ENCODE data around the gene CTPS1. TPM values are rescaled to one million over a fixed set of nuclear protein-coding genes. Genes with fewer than 3 reads are reported as not detected.

Gene CTPS1
- total RNA-seq = 73.1 and 73.7 TPM in 2 replicates

DNA sequence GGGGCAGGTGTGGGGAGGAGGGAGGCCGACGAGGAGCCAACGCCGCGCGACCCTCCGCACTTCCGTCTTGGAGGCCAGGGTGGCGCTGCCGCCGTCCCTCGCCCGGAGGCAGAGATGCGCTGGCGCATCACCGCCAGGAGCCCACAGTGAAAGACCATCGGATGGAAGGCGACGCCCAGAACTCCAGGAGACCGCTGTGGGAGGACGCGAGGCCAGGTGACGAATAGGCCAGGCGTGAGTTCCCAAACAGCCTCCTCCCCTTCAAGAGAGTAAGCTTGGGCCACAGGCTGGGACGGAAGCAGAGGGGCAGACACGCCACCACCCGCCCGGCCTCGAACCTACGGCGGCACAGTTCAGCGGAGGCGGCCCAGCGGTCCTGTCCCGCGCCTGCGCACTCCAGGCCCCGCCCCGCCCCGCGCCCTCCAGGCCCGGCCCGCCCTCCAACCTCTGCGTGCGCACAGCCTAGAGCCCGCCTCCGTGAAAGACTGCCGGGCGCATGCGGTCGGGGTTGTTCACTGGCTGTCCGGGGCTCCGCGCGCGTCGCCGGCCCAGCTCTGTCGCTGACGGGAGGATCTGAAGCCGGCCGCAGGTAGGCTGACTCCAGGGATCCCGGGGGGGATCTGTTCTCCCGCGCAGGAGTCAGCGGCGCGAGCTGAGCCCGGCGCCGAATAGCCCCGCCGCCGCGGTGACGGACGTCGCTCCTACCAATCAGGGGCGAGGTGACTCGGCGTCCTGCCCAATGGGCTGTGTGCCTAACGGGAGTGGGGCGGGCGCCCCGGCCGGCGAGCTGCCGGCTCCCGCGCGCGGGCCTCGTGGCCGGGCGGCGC lies at the start of gene CTPS1:
CTPS1 (plus strand) TSS at position 456 of the 827 bp plus-strand sequence. CDS start 3,595 bp downstream, outside the sequence.
- intact Hi-C loops (cut with micrococcal nuclease) = loop anchor here (1.0 kb wide), 2 partner anchors 24 to 287 kb away; no protein-coding TSS in a partner anchor

DNA sequence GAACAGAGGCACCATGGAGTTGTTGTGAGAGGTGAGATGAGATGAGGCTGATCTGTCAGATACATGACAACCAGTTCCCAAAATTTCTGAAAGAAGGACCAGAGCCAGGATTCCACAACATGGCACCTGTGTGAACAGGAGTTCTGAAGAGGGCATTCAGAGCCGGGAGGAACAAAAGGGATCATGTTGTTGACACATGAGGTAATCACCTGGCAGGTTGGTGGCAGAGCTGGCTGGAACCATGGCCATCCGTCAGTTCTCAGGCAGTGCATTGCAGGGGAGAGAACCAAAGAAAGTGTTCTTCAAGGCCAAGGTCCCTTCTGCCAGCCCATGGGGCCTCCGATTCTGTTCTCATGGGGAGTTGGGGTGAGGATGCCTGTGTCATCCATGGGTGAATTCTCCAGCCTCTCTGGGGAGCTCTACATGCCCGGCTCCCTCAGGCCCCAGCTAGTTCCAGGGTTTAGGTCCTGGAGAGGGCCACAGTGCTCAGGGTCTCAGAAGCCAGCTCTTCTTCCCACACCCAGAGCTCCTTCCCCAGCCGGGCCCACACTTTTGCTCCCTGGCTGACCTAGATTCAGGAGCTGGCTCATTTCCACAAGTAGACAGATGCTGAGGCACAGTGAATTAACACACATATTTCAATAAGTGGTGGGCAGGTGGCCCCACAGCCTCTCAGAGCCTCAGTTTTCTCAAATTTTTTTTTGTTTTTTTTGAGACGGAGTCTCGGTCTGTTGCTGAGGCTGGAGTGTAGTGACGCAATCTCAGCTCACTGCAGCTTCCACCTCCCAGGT lies 49.1 kb upstream of the CTPS1 start:
- intact Hi-C loops (cut with micrococcal nuclease) = no loop called here

GRCh38 chr1:40931601-40932000 lies 47.9 kb upstream of the CTPS1 start:
- intact Hi-C loops (cut with micrococcal nuclease) = no loop called here

DNA sequence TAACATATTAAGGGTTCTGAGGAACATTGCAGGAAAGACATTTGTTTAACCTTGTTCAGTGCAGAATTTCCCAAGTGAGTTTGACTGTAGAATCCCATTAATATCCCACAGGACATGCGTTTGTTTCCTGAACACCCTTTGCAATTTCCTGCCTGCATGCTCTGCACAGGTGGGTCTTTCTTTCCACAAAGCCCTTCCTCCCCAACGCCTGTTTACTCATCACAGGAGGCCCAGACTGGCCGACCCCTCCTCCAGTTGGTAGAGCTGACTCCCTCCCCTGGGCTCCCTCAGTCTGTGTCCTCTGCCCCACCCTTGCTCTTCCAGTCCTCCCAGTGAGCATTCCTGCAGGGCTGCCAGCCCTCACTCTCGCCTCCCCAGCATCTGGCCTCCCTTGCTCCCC lies 47.5 kb upstream of the CTPS1 start:
- intact Hi-C loops (cut with micrococcal nuclease) = no loop called here

- intact Hi-C loops (cut with micrococcal nuclease) = no loop called here
Observed at GRCh38 chr1:40936931-40937339, 42.6 kb upstream of the CTPS1 start.

DNA sequence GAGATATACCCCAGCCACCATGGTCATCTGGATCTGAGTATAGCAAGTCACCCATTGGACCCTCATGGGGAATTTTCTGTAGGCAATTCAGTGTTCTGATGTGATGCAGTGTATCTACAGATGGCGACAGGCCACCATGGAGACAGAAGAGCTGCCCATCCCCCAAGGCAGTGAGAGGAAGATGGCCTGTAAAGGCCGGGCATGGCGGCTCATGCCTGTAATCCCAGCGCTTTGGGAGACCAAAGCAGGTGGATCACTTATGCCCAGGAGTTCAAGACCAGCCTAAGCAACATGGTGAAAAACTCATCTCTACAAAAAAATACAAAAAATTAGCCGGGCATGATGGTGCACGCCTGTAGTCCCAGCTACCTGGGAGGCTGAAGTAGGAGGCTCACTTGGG lies 41.1 kb upstream of the CTPS1 start:
- intact Hi-C loops (cut with micrococcal nuclease) = no loop called here

GRCh38 chr1:40939320-40940059 lies 40.0 kb upstream of the CTPS1 start:
- intact Hi-C loops (cut with micrococcal nuclease) = no loop called here

DNA sequence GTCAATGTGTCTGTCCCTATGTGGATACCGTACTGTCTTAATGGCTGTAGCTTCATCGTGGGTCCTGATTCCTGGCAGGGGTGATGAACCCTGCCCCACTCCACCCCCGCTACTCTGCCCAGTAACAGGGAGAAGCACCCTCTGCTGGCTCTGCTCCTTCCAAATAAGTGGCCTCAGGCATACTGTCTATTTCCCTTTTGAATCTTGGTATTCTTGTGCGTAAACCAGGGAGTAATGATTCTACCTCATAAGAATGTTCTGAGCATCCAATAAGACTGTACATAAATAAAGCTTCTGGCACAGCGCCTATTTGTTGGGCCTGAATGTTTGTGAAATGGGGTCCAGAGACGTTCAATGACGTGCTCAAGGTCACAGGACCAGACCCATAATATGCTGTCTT lies 35.2 kb upstream of the CTPS1 start:
- intact Hi-C loops (cut with micrococcal nuclease) = no loop called here

- intact Hi-C loops (cut with micrococcal nuclease) = no loop called here
Observed at GRCh38 chr1:40944841-40945430, 34.6 kb upstream of the CTPS1 start.

- intact Hi-C loops (cut with micrococcal nuclease) = no loop called here
Observed at GRCh38 chr1:40945491-40945973, 34.0 kb upstream of the CTPS1 start.

GRCh38 chr1:40948741-40949443 lies 30.6 kb upstream of the CTPS1 start:
- intact Hi-C loops (cut with micrococcal nuclease) = loop anchor here (1.0 to 2.0 kb wide), 2 partner anchors 99 to 174 kb away; no protein-coding TSS in a partner anchor

DNA sequence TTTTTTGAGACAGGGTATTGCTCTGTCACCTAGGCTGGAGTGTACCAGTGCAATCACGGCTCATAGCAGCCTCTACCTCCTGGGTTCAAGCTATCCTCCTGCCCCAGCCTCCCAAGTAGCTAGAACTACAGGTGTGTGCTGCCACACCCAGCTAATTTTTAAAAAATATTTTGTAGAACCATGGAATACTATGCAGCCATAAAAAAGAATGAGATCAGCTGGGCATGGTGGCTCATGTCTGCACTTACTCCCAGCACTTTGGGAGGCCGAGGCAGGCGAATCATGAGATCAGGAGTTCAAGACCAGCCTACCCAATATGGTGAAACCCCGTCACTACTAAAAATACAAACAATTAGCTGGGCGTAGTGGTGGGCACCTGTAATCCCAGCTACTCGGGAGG lies 29.9 kb upstream of the CTPS1 start:
- intact Hi-C loops (cut with micrococcal nuclease) = loop anchor here (1.0 to 2.0 kb wide), 2 partner anchors 99 to 175 kb away; no protein-coding TSS in a partner anchor

DNA sequence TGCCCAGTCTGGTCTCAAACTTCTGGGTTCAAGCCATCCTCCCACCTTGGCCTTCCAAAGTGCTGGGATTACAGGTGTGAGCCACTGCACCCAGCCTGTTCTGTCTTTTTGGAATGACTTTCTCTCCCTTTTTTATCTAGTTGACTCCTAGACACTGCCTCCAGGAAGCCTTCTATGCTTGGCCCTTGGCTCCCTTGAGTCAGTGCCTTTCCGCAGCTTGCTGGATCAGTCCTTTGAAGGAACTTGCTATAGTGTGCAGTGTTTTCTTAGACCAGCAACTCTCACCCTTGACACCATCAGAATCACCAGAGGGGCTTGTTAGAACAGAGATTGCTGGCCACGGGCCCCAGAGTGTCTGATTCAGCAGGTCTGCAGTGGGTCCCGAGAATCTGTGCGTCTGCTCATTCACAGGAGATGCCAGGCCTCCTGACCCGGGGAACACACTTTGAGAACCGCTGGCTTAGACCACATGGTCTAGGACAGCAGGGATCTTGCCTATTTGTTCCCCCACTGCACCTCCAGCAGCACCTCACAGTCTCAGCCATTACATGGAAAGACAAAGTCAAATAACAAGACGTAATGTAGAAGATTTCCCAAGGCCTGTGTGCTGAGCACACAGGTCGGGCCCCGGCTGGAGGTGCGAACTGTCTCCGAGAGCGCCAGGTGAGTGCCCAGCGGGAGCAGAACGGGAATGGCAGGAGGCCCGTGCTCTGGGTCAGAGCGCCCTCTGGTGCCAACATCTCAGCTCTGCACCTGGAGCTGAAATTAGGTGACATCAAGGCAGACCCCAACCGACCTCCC lies 27.4 kb upstream of the CTPS1 start:
- intact Hi-C loops (cut with micrococcal nuclease) = loop anchor here (1.0 kb wide), 1 partner anchor 340 kb away; no protein-coding TSS in a partner anchor

- intact Hi-C loops (cut with micrococcal nuclease) = loop anchor here (1.0 kb wide), 1 partner anchor 341 kb away; no protein-coding TSS in a partner anchor
Observed at GRCh38 chr1:40952744-40953315, 26.7 kb upstream of the CTPS1 start.

GRCh38 chr1:40954626-40955025 lies 24.9 kb upstream of the CTPS1 start:
- intact Hi-C loops (cut with micrococcal nuclease) = no loop called here

DNA sequence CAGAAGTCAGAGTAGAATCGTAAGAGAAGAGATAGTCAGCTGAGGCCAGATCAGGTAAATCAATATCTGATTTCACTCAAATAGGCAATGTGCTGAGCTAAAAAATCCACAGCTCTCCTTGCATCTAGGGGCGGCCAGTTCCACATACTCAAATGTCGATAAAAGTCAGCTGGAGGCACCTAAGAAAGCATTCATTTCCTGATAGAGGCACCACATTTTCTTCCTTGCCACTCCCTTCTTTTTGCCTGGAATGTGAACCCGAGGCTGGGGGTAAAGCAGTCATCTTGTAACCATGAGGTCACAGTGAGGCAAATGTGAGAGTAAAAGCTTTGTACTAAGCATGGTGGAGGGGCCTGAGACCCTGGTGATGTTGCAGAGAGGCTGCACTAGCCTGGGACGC lies 24.2 kb upstream of the CTPS1 start:
- intact Hi-C loops (cut with micrococcal nuclease) = no loop called here

DNA sequence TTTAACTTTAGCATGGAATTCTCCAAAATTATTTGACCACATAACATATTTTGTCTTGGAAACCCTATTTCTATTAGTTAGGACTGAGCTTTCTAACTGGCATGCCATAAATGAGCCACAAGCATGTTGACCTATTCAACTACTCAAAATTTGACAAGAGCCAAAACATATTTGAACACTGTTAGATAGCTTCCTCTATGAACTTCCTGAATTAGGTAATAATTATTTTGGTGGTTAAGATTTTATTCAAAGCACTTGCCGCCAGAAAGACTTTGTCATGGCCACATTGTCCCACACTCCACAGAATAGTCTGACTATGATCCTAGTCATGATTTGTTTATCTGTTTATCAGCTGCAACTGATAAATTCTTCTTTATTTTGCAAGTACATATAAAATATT lies 23.1 kb upstream of the CTPS1 start:
- intact Hi-C loops (cut with micrococcal nuclease) = no loop called here

GRCh38 chr1:40958210-40958609 lies 21.3 kb upstream of the CTPS1 start:
- intact Hi-C loops (cut with micrococcal nuclease) = no loop called here

DNA sequence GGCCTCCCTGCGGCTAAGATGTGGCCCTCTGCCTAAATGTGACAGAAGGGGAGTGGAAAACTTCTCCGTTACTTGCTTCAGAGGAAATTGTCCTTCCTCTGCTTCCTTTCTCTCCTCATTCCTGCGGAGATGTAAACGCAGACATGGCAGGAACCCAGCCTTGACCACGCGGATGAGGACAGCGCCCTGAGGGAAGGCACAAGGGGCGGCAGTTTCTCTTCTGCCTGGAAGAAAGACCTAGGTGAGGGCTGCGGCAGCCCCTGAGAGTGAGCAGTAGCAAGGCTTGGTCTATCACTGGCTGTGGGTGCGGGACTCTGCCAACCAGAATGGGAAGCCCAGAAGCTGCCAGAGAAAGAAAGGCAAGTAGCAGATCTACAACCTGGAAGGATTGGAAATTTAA lies 14.0 kb upstream of the CTPS1 start:
- intact Hi-C loops (cut with micrococcal nuclease) = no loop called here
